Fibroblast of villous mesenchyme (primary cell): Measurements from ENCODE around the gene CPTP. TPM values are rescaled to one million over a fixed set of nuclear protein-coding genes. Genes with fewer than 3 reads are reported as not detected.
A peak's percentile ranks its signal among the peaks of the same experiment; 100 is the strongest.

ENCODE experiments used
- DNase-seq: peaks from one replicate; pipeline ENCODE4 v3.0.0-alpha.2; 2010; ENCODE audit warnings: low read depth
- H3K4me3 ChIP-seq: 2 replicates; pipeline ENCODE4 v1.5.1; 2011; ENCODE audit warnings: low read depth, mild to moderate bottlenecking, low read length
- small RNA-seq: library from RNA; depleted of rRNA; stranded (forward); fragments of <200 nt; gene quantifications from one replicate; pipeline ENCODE3, GENCODE V24; 2012
- total RNA-seq: library from RNA; depleted of rRNA; stranded (reverse); fragments of >200 nt; gene quantifications from 2 replicates; pipeline ENCODE4 v1.2.3, GENCODE V29; 2012
- TF ChIP-seq, protein P1 (sequence below): IDR thresholded peaks from 2 replicates; pipeline ENCODE4 v1.5.1; 2012; ENCODE audit warnings: low read depth, mild to moderate bottlenecking, low read length; ENCODE audit not compliant: insufficient read depth

Gene CPTP
- total RNA-seq, 1 donor: 11.7 TPM

DNA sequence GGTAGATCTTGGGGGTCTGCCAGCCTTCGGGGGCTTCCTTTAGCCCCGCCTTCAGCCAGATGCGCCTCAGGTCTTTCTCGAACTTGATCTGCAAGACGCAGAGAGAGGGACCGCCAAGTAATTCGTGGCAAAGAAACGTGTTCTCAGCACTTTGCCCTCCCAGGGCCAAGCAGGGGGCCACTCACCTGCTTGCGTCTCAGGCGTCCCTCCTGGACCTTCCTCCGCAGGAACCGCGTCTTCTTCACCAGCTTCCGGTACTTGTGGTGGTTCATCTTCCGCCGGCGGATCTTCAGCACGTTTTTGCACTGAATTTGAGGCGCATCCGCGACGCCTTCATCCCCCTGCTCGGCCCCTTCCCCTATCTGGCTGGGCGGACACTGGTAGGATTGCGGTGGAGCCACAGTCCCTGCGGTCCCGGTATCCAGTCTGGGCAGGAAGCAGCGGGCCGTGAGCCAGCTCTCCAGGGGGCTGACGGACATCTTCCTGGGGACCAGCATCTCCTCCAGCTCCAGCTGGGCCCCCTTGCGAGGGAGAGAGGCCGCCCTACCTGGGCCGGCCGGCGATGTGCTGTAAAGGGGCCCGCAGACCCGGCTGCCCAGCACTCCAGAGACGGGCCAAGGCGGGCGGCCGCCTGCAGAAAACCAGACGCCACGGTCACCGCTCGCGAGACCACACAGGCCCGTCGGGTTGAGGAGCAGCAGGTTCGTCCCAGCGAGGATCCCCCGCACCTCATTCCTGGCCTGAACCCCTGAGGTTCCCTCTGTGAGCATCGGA lies 49.4 kb downstream of the CPTP start:
- peak overlapping the region; percentile 80 for H3K4me3 ChIP-seq
- DNase-seq: no peak
- TF ChIP-seq, protein P1, sequence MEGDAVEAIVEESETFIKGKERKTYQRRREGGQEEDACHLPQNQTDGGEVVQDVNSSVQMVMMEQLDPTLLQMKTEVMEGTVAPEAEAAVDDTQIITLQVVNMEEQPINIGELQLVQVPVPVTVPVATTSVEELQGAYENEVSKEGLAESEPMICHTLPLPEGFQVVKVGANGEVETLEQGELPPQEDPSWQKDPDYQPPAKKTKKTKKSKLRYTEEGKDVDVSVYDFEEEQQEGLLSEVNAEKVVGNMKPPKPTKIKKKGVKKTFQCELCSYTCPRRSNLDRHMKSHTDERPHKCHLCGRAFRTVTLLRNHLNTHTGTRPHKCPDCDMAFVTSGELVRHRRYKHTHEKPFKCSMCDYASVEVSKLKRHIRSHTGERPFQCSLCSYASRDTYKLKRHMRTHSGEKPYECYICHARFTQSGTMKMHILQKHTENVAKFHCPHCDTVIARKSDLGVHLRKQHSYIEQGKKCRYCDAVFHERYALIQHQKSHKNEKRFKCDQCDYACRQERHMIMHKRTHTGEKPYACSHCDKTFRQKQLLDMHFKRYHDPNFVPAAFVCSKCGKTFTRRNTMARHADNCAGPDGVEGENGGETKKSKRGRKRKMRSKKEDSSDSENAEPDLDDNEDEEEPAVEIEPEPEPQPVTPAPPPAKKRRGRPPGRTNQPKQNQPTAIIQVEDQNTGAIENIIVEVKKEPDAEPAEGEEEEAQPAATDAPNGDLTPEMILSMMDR: no peak

GRCh38 chr1:1374589-1374928 lies 50.0 kb downstream of the CPTP start:
- no peak for DNase-seq
- TF ChIP-seq, protein P1: no peak
- H3K4me3 ChIP-seq: peak overlapping the region; percentile 80

- TF ChIP-seq, protein P1: peak; percentile 21
- H3K4me3 ChIP-seq: peak within 1 kb of the TSS; percentile 80
- peak; percentile 100 for DNase-seq
These were observed 50.5 kb downstream of the CPTP start, which contains the start of gene AURKAIP1 for GRCh38 chr1:1374929-1375662. AURKAIP1 (minus strand) TSS chr1:1375207; CDS start chr1:1374756, 451 bp downstream.

DNA sequence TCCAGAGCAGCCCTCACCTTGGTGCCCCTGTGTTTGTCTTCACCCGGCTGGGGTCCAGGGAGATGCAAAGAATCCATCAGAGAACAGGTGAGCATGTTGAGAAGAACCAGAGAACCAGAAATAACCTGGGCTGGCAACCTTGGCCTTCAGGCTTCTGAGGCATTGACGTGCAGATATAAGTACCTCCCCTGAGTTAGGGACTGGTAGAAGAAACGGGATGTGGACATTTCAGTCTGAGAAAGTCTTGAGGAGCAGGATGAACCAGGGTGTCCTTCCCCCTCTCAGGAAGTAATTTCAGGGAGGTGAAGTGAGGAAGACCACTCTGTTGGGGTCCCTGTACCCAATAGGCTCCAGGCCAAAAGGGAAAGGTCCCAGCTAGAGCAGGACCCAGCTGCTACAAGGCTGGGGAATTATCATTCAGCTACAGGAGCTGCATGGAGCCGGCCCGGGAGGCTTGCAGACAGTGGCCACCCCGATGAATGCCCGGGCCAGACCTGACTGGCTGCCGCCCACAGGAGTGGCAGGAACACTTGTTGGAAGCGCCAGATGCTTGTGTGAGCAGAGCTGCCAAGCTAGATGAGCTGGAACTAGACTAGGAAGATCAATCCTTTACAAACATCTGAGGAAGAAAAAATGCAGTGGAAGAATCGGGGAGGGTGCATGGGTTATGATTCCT lies 52.1 kb downstream of the CPTP start:
- TF ChIP-seq, protein P1: no peak
- no peak for DNase-seq
- H3K4me3 ChIP-seq: no peak overlapping the region

- no peak for DNase-seq
- TF ChIP-seq, protein P1: no peak
- no peak overlapping the region for H3K4me3 ChIP-seq
These were observed 53.1 kb downstream of the CPTP start for GRCh38 chr1:1377540-1378205.

Small RNA genes lying within 50 kb of the gene (small RNA-seq; reads per million reads assigned to genes)
- gene MIR6726: not detected

Other genes starting within 250 kb of the CPTP start
- 6.5 and 7.1 TPM in 2 replicates for gene C1orf159, start 208.7 kb upstream of the CPTP start, total RNA-seq
- gene TTLL10, start 150.9 kb upstream of the CPTP start, total RNA-seq: not detected in 2 replicates
- not detected in 2 replicates for gene TNFRSF18, start 118.2 kb upstream of the CPTP start, total RNA-seq
- 0.32 and 0.43 TPM in 2 replicates for gene TNFRSF4, start 110.6 kb upstream of the CPTP start, total RNA-seq
- 88.9 and 99.9 TPM in 2 replicates for gene SDF4, start 92.8 kb upstream of the CPTP start, total RNA-seq
- gene B3GALT6, start 92.6 kb upstream of the CPTP start, total RNA-seq: 25.0 and 30.3 TPM in 2 replicates
- 0.32 and 0.43 TPM in 2 replicates for gene C1QTNF12, start 78.1 kb upstream of the CPTP start, total RNA-seq
- gene UBE2J2, start 50.9 kb upstream of the CPTP start, total RNA-seq: 49.9 and 51.4 TPM in 2 replicates
- gene SCNN1D, start 44.4 kb upstream of the CPTP start, total RNA-seq: 0.86 and 0.97 TPM in 2 replicates
- gene ACAP3, start 16.9 kb upstream of the CPTP start, total RNA-seq: 43.2 and 54.8 TPM in 2 replicates
- gene PUSL1, start 16.2 kb upstream of the CPTP start, total RNA-seq: 25.0 and 36.7 TPM in 2 replicates
- 57.9 and 61.2 TPM in 2 replicates for gene INTS11, start 142 bp upstream of the CPTP start, total RNA-seq
- under 0.01 TPM in 2 replicates for gene TAS1R3, start 6.5 kb downstream of the CPTP start, total RNA-seq
- 69.5 and 70.9 TPM in 2 replicates for gene DVL1, start 24.6 kb downstream of the CPTP start, total RNA-seq
- 249 and 351 TPM in 2 replicates for gene MXRA8, start 33.8 kb downstream of the CPTP start, total RNA-seq
- gene AURKAIP1, start 50.4 kb downstream of the CPTP start, total RNA-seq: 94.1 and 116 TPM in 2 replicates
- 94.7 and 130 TPM in 2 replicates for gene CCNL2, start 74.5 kb downstream of the CPTP start, total RNA-seq
- 85.5 and 96.6 TPM in 2 replicates for gene MRPL20, start 82.5 kb downstream of the CPTP start, total RNA-seq
- gene ANKRD65, start 96.5 kb downstream of the CPTP start, total RNA-seq: 0.43 and 1.6 TPM in 2 replicates
- 5.6 and 6.8 TPM in 2 replicates for gene VWA1, start 110.9 kb downstream of the CPTP start, total RNA-seq
- gene ATAD3C, start 124.9 kb downstream of the CPTP start, total RNA-seq: under 0.01 and 0.32 TPM in 2 replicates
- 17.3 and 20.0 TPM in 2 replicates for gene ATAD3B, start 147.0 kb downstream of the CPTP start, total RNA-seq
- gene ATAD3A, start 187.4 kb downstream of the CPTP start, total RNA-seq: 32.9 and 36.7 TPM in 2 replicates
- 2.2 and 2.3 TPM in 2 replicates for gene TMEM240, start 215.8 kb downstream of the CPTP start, total RNA-seq